ENCODE results near the gene MAP3K13. TPM values are rescaled to one million over a fixed set of nuclear protein-coding genes. Genes with fewer than 3 reads are reported as not detected.
"Not testable (repeated sequence)": the region's sequence is repeated elsewhere in the genome, so short reads cannot be mapped to it uniquely, and the experiment has no call there.

MAP3K13 gene
- total and polyA plus RNA-seq, 2 experiments from 2014 or later, result 43.8 to 65.3 TPM

- DNase-seq (ENCODE audit: low spot score), result no peak
- Histone ChIP-seq H3K4me2 (peak overlapping the region; percentile 79), H3K27me3 (no peaks in the 10 kb centered on the region), H3K4me1 (ENCODE audit: insufficient read depth) (no peaks in the 10 kb centered on the region), H3K36me3 (replicated peaks; ENCODE audit: insufficient read depth, low read depth) (no peaks in the 10 kb centered on the region), H3K79me2 (peaks cover 47% of the 10 kb centered on the region), H3K9me3 (ENCODE audit: low read depth) (no peaks in the 10 kb centered on the region), H3K27ac (no peak overlapping the region), H4K20me1 (ENCODE audit: insufficient read depth, poor library complexity, severe bottlenecking) (no peaks in the 10 kb centered on the region), H2AFZ (no peak overlapping the region), H3K4me3 (no peak overlapping the region), H3K9me2 (replicated peaks; ENCODE audit: insufficient read depth) (no peaks in the 10 kb centered on the region)
- TF ChIP-seq CTCF (IDR thresholded peaks at IDR 0.05; ENCODE audit: poor library complexity), result no peak
- no peak for TF ChIP-seq EZH2phosphoT487 (IDR thresholded peaks at IDR 0.05; ENCODE audit: low read depth, severe bottlenecking, unreplicated experiment)
- TF ChIP-seq EZH2 (IDR thresholded peaks at IDR 0.05; ENCODE audit: borderline replicate concordance), result no peak
- WGBS (ENCODE audit: low lambda C conversion rate, missing lambda C conversion rate), result 69% methylated on average over 3 of the region's 3 CpGs
These were observed 2.5 kb downstream of the MAP3K13 start for GRCh38 chr3:185365291-185366073.

DNA sequence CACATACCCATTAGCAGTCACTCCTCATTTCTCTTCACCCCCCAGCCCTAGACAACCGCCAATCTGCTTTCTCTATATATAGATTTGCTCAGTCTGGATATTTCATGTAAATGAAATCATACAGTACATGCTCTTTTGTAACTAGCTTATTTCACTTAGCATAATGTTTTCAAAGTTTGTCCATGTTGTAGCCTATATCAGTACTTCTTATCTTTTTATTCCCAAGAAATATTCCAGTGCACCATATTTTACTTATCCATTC is 3.1 kb downstream of the MAP3K13 start:
- no peak overlapping the region for H3K27ac ChIP-seq
- no peak for DNase-seq (ENCODE audit: low spot score)
- TF ChIP-seq EZH2 (IDR thresholded peaks at IDR 0.05; ENCODE audit: borderline replicate concordance), result no peak
- no peak for TF ChIP-seq CTCF (IDR thresholded peaks at IDR 0.05; ENCODE audit: poor library complexity)
- TF ChIP-seq EZH2phosphoT487 (IDR thresholded peaks at IDR 0.05; ENCODE audit: low read depth, severe bottlenecking, unreplicated experiment), result no peak
- no peak overlapping the region for H2AFZ ChIP-seq
- peaks cover 47% of the 10 kb centered on the region for H3K79me2 ChIP-seq
- no peak overlapping the region for H3K4me3 ChIP-seq
- H3K36me3 ChIP-seq (replicated peaks; ENCODE audit: insufficient read depth, low read depth), result no peaks in the 10 kb centered on the region
- H4K20me1 ChIP-seq (ENCODE audit: insufficient read depth, poor library complexity, severe bottlenecking), result no peaks in the 10 kb centered on the region
- H3K4me1 ChIP-seq (ENCODE audit: insufficient read depth), result no peaks in the 10 kb centered on the region
- no peaks in the 10 kb centered on the region for H3K9me3 ChIP-seq (ENCODE audit: low read depth)
- no peaks in the 10 kb centered on the region for H3K27me3 ChIP-seq
- no peaks in the 10 kb centered on the region for H3K9me2 ChIP-seq (replicated peaks; ENCODE audit: insufficient read depth)
- H3K4me2 ChIP-seq, result no peak overlapping the region
- WGBS (ENCODE audit: low lambda C conversion rate, missing lambda C conversion rate), result 91% methylated on average over 1 of the region's 1 CpG

DNA sequence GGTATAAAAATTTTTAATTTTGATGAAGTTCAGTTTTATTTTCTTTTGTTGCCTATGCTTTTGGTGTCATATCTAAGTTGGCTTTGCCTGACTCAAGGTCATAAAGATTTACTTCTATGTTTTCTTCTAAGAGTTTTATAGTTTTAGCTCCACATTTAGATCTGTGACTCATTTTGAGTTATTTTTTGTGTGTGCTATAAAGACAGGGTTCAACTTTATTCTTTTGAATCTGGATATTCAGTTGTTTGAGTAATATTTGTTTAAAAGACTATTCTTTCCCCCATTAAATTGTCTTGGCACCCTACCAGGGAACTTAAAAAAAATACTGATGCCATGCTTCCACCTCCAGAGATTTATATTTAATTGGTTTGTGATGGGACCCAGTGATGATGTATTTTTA is 4.0 kb downstream of the MAP3K13 start:
- no peak for DNase-seq (ENCODE audit: low spot score)
- Histone ChIP-seq H3K9me2 (replicated peaks; ENCODE audit: insufficient read depth) (no peaks in the 10 kb centered on the region), H4K20me1 (ENCODE audit: insufficient read depth, poor library complexity, severe bottlenecking) (no peaks in the 10 kb centered on the region), H3K9me3 (ENCODE audit: low read depth) (no peaks in the 10 kb centered on the region), H3K27ac (no peak overlapping the region), H3K4me3 (no peak overlapping the region), H3K79me2 (peaks cover 44% of the 10 kb centered on the region), H2AFZ (no peak overlapping the region), H3K36me3 (replicated peaks; ENCODE audit: insufficient read depth, low read depth) (no peaks in the 10 kb centered on the region), H3K4me2 (no peak overlapping the region), H3K27me3 (no peaks in the 10 kb centered on the region), H3K4me1 (ENCODE audit: insufficient read depth) (no peaks in the 10 kb centered on the region)
- TF ChIP-seq CTCF (IDR thresholded peaks at IDR 0.05; ENCODE audit: poor library complexity) (no peak), EZH2 (IDR thresholded peaks at IDR 0.05; ENCODE audit: borderline replicate concordance) (no peak), EZH2phosphoT487 (IDR thresholded peaks at IDR 0.05; ENCODE audit: low read depth, severe bottlenecking, unreplicated experiment) (no peak)

DNA sequence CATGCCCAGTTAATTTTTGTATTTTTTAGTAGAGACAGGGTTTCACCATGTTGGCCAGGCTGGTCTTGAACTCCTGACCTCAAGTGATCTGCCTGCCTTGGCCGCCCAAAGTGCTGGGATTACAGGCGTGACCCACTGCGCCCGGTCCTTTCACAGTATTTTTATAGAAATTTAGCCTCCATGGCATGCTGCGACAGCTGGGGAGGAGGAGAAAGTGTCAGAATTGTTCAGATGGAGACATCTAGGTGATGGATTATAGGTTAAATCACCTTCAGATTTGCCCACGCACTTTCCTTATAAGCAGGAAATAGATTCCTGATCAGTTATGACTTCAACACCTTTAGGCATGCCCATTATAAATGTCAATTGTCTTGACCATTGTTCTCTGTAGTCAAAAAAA is 7.4 kb downstream of the MAP3K13 start:
- H3K4me3 ChIP-seq, result not testable (repeated sequence)
- 78% methylated on average over 6 of the region's 6 CpGs for WGBS (ENCODE audit: low lambda C conversion rate, missing lambda C conversion rate)

More for the DNA sequence above, 7.4 kb downstream of the MAP3K13 start:
- H2AFZ ChIP-seq; H3K4me2 ChIP-seq; H3K27me3 ChIP-seq; H3K27ac ChIP-seq; H4K20me1 ChIP-seq (ENCODE audit: insufficient read depth, poor library complexity, severe bottlenecking); H3K36me3 ChIP-seq (replicated peaks; ENCODE audit: insufficient read depth, low read depth); H3K4me1 ChIP-seq (ENCODE audit: insufficient read depth); H3K9me3 ChIP-seq (ENCODE audit: low read depth); DNase-seq (ENCODE audit: low spot score); H3K9me2 ChIP-seq (replicated peaks; ENCODE audit: insufficient read depth): not testable (repeated sequence)
- peaks cover 38% of the 10 kb centered on the region for H3K79me2 ChIP-seq

Data from hepatocyte (in vitro differentiated cells).